Transverse colon (tissue), 4 donors: ENCODE measurements around the gene TYMP. TPM values are rescaled to one million over a fixed set of nuclear protein-coding genes. Genes with fewer than 3 reads are reported as not detected.
A peak's percentile ranks its signal among the peaks of the same experiment; 100 is the strongest.

ENCODE experiments used
- DNase-seq: peaks from one replicate; pipeline ENCODE4 v3.0.0-alpha.2; 2019
- H3K27ac ChIP-seq, 4 donors: fragments of 200-600 bp; sonication (generic); 2 replicates each; pipeline ENCODE4 v1.5.1; 2016 to 2018; ENCODE audit warnings: inconsistent platforms in 4 of 4
- H3K27me3 ChIP-seq: fragments of 200-600 bp; sonication (generic); 2 replicates; pipeline ENCODE4 v1.5.1; 2017; ENCODE audit warnings: inconsistent platforms
- H3K36me3 ChIP-seq, 4 donors: fragments of 200-600 bp; sonication (generic); 2 replicates each; pipeline ENCODE4 v1.5.1; 2017 to 2019; ENCODE audit warnings: inconsistent platforms in 4 of 4
- H3K4me1 ChIP-seq, 4 donors: fragments of 200-600 bp; sonication (generic); 2 replicates each; pipeline ENCODE4 v1.5.1; 2017 to 2020; ENCODE audit warnings: inconsistent platforms in 4 of 4
- H3K4me3 ChIP-seq, 4 donors: fragments of 200-600 bp; sonication (generic); 1 replicate in 1 of 4; 2 replicates in 3 of 4; pipeline versions ENCODE4 v1.5.1 to v1.6.1; 2017 to 2019; ENCODE audit warnings: inconsistent platforms in 4 of 4
- H3K9me3 ChIP-seq, 2 donors: fragments of 200-600 bp; sonication (generic); 2 replicates each; pipeline ENCODE4 v1.5.1; 2017 to 2019; ENCODE audit warnings: inconsistent platforms in 2 of 2
- CTCF ChIP-seq, 5 experiments: fragments of 200-600 bp in 3 of 5; fragments of 450-650 bp in 2 of 5; sonication (generic) in 3 of 5; IDR thresholded peaks; 1 replicate in 2 of 5; 2 replicates in 3 of 5; pipeline ENCODE4 v1.5.1; 2016 to 2017; ENCODE audit warnings: antibody characterized with exemption in 5 of 5, inconsistent platforms in 3 of 5, mild to moderate bottlenecking in 2 of 5, moderate library complexity in 1 of 5
- EP300 ChIP-seq: sonication (generic); formaldehyde crosslinking; IDR thresholded peaks from one replicate; pipeline ENCODE4 v1.6.1; 2017; ENCODE audit warnings: antibody characterized with exemption, low read depth
- POLR2A ChIP-seq: fragments of 450-650 bp; IDR thresholded peaks from one replicate; pipeline ENCODE4 v1.6.1; 2016; ENCODE audit warnings: antibody characterized with exemption, mild to moderate bottlenecking, moderate library complexity
- POLR2AphosphoS5 ChIP-seq, 3 donors: sonication (generic); formaldehyde crosslinking; IDR thresholded peaks; one replicate each; pipeline ENCODE4 v1.6.1; 2016; ENCODE audit warnings: antibody characterized with exemption in 3 of 3
- WGBS, 2 donors: methylation state at CpG; one replicate each; pipeline ENCODE4 v1.1.5; 2018; ENCODE audit warnings: low coverage in 1 of 2; 5-methylcytosine and 5-hydroxymethylcytosine counted together
- in situ Hi-C, 4 donors: fragments of 200-750 bp; cut with MboI; loops; one replicate each; pipeline versions ENCODE4 v1.15.0 to v1.15.1; 2017; ENCODE audit warnings: low sequenced_read_pairs in 3 of 4, low pct_ligation_motif_present in 1 of 4, low pct_unique_long_range_greater_than_20kb in 1 of 4
- intact Hi-C: fragments of 100-400 bp; cut with DNase I; formaldehyde crosslinking; loops from one replicate; pipeline ENCODE4 v1.15.1; 2023; ENCODE audit warnings: low total_unique reads
- total RNA-seq, 4 donors: library from RNA; depleted of rRNA; stranded (reverse); fragments of >200 nt; gene quantifications; one replicate each; pipeline ENCODE4 v1.1.0, GENCODE V29; 2016

The TYMP gene
- total RNA-seq, 4 donors from 2014 or later: 27.5 to 60.7 (median 32.2) TPM

GRCh38 chr22:50500452-50500851 is 29.4 kb downstream of the TYMP start:
- 86 to 96% methylated on average over 4 to 12 of the region's 12 CpGs for WGBS, 2 donors
- TF ChIP-seq POLR2A (no peak), EP300 (no peak), POLR2AphosphoS5 (IDR thresholded peaks at IDR 0.05) (no peak), CTCF (IDR thresholded peaks at IDR 0.05) (no peak)
- peaks cover 0 to 4% (median 0%) of the 10 kb centered on the region in 4 donors for H3K36me3 ChIP-seq
- no peak overlapping the region for H3K4me3 ChIP-seq
- in situ Hi-C loops (no loop called here), intact Hi-C loops (no loop called here)
- no peak for DNase-seq
- no peaks in the 10 kb centered on the region for H3K9me3 ChIP-seq
- no peak overlapping the region for H3K27ac ChIP-seq
- peaks cover 0 to 18% (median 6%) of the 10 kb centered on the region in 4 donors for H3K4me1 ChIP-seq
- no peaks in the 10 kb centered on the region for H3K27me3 ChIP-seq

GRCh38 chr22:50498322-50498890 is 31.4 kb downstream of the TYMP start:
- TF ChIP-seq EP300 (no peak), CTCF (IDR thresholded peaks at IDR 0.05) (peak; percentile 56 to 72 (median 58))
- no peaks in the 10 kb centered on the region for H3K9me3 ChIP-seq
- 0 to 8% methylated on average over 1 to 13 of the region's 13 CpGs for WGBS, 2 donors
- H3K4me1 ChIP-seq: peaks cover 0 to 18% (median 6%) of the 10 kb centered on the region in 4 donors
- H3K36me3 ChIP-seq: no peaks in the 10 kb centered on the region
- no peak overlapping the region for H3K4me3 ChIP-seq
- DNase-seq: peak; percentile 84
- in situ Hi-C loops (loop anchor here in 1 of 4 donors (10.0 kb wide), 1 partner anchor 234 kb away; the partner anchor contains the start of gene MAPK12), intact Hi-C loops (no loop called here)
- H3K27ac ChIP-seq: peak overlapping the region in 1 of 4 donors; percentile 58
- H3K27me3 ChIP-seq: no peaks in the 10 kb centered on the region

- Histone ChIP-seq H3K4me1 (peaks cover 0 to 18% (median 6%) of the 10 kb centered on the region in 4 donors), H3K36me3 (no peaks in the 10 kb centered on the region), H3K9me3 (no peaks in the 10 kb centered on the region), H3K4me3 (no peak overlapping the region), H3K27ac (peak overlapping the region in 1 of 4 donors; percentile 58), H3K27me3 (no peaks in the 10 kb centered on the region)
- TF ChIP-seq CTCF (IDR thresholded peaks at IDR 0.05) (no peak), POLR2A (no peak), POLR2AphosphoS5 (IDR thresholded peaks at IDR 0.05) (no peak), EP300 (no peak)
- in situ Hi-C loops: loop anchor here in 1 of 4 donors (10.0 kb wide), 1 partner anchor 232 kb away; the partner anchor contains the start of gene MAPK12
- DNase-seq: no peak
- intact Hi-C loops: no loop called here
- WGBS, 2 donors: 47 to 52% methylated on average over 6 of the region's 6 CpGs
Measured at GRCh38 chr22:50497093-50497492, 32.7 kb downstream of the TYMP start.

- H3K27me3 ChIP-seq: no peaks in the 10 kb centered on the region
- no peak for DNase-seq
- H3K36me3 ChIP-seq: no peaks in the 10 kb centered on the region
- no peak overlapping the region for H3K27ac ChIP-seq
- no peaks in the 10 kb centered on the region for H3K4me1 ChIP-seq
- intact Hi-C loops (no loop called here), in situ Hi-C loops (loop anchor here in 1 of 4 donors (10.0 kb wide), 1 partner anchor 226 kb away; the partner anchor contains the start of gene MAPK12)
- WGBS, 2 donors: 66 to 70% methylated on average over 8 to 27 of the region's 27 CpGs
- no peak overlapping the region for H3K4me3 ChIP-seq
- no peaks in the 10 kb centered on the region for H3K9me3 ChIP-seq
- TF ChIP-seq CTCF (IDR thresholded peaks at IDR 0.05): no peak
- TF ChIP-seq POLR2A: no peak
- TF ChIP-seq POLR2AphosphoS5 (IDR thresholded peaks at IDR 0.05): no peak
- TF ChIP-seq EP300: no peak
Measured at GRCh38 chr22:50490531-50491308, 39.1 kb downstream of the TYMP start.
